ENCODE results near the gene ADAMTSL1.

Gene ADAMTSL1

DNA sequence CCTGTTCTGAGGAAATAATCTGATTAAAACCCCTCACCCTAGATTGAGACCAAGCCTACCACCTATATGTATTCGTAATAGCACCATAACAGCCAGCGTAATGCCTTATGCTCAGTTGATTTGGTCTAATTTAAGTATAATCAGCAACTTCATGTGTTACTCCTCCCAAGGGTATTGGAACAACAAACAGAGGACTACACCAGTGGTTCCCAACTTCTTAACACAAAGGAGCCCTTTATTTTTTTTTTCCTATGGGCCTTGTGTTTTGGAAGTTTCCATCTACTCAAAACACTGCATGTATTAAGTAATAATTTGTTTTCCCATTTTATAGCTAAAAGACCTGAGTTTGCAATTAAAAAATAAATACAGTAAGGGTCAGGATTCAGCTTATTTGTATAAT lies 140.7 kb downstream of the ADAMTSL1 start:
- DNase-seq: no peak

DNA sequence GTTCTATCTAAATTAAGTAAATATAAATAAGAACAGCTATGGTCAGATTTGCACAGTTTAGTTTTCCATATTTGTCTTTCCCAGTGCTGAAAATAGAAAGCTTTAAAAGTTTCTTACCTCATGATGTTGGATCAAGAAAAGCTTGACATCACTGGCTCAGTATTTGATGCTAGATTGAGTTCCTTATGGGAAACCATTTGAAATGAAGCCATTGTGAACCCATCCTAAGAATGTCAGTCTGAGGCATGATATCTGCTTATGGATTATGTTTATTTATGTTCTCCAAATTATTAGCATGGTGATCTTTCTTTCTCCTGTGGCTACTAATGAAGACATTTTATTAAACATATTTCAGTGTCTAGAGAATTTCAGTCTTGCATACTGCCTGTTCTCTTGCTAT lies 143.0 kb downstream of the ADAMTSL1 start:
- DNase-seq: no peak

DNA sequence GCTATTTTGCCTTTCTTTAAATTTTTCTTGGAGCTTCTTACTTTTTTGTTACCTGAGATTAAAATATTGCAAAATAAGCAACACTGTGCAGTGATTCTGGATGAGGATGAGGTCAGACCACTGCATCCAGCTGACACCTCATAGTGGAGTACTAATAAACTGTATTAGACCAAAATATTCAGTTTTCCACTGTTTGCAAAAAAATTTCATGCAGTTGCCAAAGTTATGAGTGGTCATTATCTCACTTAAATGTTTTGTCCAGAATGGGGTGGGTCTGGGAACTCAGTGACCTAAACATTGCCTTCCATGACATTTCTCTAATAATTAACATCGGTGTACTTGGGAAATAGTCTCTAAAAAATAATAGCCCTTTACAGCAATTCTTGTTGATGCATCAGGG lies 143.8 kb downstream of the ADAMTSL1 start:
- DNase-seq: no peak

DNA sequence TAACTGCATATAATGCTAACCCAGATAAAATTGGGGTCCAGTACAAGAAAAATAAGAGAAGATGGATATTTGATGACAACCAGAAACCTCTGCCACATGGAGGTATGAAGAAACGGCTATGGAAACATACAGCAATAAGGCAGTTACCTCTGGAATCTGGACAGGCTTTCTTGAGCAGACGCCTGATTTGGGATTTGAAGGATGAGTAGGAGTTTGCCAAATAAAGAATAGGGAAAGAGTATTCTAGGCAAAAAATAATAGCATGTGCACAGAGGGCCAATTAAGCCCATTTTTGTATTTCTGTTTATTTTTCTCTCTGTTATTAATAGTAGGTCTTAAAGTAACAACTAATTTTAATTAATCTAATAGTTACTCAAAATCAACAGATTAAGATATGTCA lies 144.9 kb downstream of the ADAMTSL1 start:
- no peak for DNase-seq

DNA sequence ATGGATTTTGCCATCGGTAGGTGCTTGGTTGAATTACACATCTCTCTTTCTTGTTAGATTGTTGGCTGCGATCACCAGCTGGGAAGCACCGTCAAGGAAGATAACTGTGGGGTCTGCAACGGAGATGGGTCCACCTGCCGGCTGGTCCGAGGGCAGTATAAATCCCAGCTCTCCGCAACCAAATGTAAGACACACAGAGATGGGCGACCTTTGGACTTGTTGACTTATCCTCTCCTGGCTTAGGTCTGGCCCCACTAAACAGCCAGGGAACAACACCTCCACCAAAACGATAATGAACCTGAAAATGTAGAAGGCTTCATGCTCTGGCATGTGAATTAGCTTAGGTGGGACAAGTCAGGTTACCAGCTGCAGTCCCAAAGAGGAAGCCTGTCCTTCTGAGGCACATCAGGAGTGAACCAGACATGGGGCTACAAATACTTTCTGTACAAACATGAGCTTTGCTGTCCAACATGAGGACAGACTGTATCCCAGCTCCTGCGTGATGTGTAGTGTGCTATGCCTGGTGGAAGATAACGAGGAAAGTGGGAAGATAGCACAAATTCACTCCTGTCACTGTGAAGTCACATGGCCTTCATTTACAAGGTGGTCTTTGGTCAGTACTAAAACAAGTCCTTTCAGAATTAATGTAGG lies 148.4 kb downstream of the ADAMTSL1 start:
- no peak for DNase-seq

DNA sequence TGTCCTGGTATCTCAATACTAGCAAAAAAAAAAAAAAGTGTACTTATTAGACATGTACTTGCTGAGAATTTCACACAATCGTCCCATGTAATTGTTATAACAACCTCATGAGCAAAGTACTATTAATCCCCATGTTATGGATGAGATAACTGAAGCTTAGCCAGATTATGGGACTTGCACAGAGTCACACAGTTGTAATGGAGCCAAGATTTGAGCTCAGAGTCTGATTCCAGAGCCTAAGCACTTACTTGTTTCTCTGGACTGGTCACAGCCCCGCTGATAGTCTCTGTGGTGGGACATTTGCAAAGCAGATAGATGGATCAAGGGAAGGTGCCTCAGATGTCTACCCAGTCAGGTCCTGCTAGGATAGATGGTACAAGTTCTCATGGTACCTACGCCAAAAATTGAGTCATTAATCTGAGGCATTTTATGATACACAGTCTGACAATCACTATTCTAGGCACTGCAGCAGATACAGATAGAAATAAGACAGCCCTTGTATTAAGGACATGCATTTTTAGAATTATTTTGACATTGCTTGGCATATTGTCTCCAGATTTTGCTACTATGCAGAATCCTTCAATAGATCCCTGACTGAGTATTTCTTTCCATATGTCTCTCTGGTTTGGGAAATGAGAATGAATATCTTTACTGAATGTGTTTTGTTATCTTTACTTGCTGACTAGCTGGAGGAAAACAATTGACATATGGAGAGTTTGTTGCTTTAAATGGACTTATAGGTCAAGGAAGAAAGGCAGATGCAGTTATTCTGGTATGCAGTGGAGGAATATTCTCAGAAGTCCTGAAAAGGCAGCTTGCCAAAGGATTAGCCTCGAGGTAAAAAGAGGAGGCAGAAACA lies 149.5 kb downstream of the ADAMTSL1 start:
- no peak for DNase-seq

DNA sequence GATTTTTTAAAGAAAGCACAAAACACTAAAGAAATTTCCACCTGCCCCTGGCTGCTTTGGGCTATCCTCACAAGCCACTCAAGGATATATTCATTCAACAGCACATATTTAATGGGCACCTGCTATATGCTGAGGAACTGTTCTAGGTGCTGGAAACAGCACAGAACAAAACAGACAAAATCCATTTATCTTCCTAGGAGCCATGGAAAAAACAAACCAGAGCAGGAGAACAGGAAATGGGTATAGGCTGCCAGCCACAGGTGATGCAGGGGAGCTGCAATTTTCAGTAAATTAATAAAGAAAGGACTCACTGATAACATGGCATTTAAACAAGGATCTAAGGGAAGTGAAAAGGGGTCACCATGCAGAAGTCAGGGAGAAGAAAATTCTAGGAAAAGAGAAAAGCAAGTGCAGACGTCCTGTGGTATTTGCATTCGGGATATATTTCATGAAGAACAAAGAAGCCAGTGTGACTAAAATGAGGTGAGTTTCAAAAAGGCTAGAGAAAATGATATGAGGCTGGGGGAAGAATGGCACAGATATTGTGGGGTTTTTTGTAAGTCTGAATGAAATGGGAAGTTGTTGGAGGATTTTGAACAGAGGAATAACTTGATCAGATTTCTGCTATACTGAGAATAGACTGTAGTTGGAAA lies 152.2 kb downstream of the ADAMTSL1 start:
- no peak for DNase-seq

DNA sequence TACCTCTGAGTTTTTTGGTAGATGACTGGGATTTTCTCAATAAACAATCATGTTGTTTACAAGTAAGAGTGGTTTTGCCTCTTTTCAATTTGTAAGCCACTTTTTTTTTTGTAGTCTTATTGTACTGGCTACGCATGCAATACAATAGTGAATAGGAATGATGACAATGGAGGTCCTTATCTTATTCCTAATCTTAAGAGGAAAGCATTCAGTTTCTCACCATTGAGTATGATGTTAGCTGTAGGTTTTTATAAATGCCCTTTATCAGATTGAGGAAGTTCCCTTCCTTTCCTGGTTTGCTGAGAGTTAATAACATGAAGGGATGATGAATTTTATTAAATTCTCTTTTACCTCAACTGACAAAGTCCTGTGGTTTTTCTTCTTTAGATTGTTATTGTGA lies 155.2 kb downstream of the ADAMTSL1 start:
- no peak for DNase-seq

DNA sequence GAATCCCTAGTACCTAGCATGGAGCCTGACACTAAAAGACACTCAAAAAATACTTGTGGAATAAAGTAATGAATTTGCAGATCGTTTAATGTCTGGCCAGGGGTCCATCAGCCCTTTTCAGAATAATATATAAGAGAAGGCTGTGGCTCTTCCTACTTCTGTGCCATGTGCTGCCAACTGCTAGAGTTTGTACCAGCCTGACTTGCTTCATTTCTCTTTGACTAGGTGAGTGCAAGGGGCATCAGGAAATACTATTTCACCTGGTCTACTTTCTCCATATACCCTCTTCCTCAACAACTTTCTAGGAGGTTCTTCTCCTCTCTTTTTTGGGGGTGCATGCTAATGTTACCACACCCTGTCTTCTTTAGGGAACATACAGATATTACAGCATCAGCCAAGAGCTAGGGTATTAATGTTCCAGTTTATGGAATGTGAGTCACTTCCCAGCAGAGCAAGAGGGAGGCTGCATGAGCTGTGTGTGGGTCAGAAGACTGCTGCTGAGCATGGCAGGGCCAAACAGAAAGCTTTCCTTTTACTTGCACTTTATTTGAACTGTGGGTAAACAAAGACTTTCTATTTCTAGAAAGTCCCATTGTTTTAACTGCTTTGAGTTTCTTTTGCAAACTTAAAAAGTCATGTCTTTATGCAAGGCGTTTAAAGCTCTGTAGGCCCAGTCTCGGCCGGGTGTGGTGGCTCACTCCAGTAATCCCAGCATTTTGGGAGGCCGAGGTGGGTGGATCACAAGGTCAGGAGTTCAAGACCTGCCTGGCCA lies 158.9 kb downstream of the ADAMTSL1 start:
- DNase-seq: no peak

DNA sequence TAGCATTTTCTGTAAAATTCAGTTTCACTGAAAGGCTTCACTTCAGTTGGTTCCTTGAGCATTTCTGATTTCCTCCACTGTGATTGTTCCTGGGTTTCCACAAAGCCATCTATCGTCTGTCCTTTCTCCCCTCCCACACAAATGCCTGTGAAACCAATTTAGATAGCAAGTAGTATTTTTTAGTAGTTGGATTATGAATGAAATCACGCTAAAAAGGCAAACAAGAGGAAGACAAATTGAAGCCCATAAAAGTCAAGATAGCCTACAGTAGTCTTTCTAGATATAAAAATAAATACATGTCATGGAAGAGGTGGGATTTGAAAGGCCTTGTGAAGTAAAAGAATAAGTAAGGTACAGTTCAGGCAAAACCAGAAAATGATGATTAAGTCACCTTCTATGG lies 162.8 kb downstream of the ADAMTSL1 start:
- DNase-seq: no peak

DNA sequence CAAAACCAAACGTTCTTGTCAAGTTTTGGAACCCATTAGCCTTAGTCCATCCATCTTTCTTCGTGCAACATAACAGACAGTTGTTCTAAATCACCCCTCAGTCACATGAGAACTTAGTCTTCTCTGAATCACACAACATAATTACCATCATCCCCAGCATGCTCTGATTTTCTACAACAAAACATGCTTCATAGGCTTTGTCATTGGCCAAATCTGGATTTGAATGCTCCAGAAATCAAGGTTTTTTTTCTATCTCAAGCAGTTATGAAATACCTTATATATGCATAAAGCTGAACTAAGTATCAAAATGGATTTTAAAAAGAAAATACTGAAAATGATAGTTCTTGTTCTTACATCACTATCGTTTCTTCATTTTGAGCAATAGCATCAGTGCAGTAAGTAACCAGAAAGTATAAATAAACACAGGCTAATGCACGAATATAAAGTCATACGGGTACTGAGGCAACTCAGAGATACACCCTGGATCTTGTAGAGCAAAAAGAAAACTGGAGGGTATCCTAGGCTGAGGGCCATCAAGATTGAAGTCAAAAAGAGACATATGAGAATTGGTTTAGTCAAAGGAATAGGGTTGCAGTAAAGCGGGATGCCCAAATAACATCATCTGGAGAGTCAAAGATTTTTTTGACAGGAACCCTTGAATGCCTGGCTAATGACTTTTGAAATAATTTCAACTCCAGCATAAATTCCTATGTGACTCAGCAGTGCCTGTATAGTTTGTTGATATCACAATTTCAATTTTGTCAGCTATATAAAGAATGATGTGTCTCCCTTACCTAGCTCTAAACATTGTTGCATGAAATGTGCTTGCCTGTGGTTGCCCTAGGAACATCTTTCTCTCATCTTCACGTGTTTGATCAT lies 164.7 kb downstream of the ADAMTSL1 start:
- DNase-seq: no peak

DNA sequence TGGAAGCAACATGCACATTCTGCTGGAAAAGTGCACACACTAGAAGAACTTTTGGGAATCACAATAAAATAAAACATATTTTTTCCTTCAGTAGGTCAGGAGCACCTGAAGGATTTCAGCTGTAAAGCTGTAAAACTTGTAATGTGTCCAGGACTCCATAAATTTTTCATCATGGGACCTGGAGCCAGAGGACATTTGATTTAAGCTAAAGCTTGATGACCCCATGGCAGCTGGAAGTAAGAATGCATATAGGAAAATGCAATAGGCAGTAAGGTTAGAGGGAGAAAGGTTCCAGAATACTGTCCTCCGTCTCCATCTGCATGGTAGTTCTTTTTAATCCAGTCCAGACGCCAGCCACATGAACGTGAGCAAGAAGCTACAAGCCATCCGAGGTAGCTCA lies 166.0 kb downstream of the ADAMTSL1 start:
- DNase-seq: no peak

DNA sequence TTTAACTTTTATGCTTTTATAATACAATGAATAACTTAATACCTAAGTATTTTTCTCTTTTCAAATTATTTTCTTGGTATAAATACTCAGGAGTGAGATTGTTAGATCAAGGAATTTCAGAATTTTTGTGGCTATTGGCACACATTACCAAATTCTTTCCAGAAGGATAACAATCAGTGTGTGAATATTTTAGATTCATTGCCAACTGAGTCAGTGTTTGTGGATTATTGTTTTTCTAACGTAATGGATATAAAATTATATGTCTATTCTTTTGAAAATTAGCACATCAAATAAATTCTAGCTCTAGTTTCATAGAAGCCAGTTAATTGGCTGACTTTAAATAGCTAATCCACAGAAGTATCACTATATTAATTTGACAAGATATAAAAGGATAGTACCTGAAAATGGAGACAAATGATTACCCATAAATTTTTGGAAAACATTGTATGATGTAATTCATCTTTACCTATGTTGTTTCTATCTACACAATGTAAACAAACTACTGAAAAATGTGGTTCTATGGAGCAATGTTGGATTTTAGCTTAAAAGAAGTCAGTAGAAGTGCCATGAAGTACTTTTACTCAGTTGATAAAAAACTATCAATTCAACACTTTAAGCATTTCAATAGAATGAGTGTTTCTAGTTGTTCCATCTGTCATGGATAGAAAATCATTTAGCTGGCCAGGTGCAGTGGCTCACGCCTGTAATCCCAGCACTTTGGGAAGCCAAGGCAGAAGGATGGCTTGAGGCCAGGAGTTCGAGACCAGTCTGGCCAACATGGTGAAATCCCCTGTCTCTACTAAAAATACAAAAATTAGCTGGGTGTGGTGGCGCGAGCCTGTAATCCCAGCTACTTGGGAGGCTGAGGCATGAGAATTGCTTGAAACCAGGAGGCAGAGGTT lies 185.1 kb downstream of the ADAMTSL1 start:
- DNase-seq: no peak

DNA sequence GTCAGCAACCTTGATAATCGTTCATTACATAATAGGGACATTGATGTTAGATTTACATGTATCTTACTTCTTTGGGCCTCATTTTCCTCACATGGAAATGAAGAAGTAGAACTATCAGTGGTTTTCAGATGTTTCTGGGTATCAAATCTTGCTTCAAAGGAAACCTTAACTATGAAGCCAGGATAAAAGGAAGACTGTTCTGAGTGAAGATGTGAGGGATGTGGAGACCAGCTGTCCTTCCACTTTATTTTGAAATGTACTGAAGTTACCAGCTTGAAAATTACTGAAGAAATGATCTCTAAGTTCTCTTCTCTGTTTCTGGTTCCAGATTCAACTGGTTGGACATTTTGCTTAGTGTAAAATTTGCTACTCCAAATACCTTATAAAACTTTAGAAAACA lies 186.0 kb downstream of the ADAMTSL1 start:
- no peak for DNase-seq

DNA sequence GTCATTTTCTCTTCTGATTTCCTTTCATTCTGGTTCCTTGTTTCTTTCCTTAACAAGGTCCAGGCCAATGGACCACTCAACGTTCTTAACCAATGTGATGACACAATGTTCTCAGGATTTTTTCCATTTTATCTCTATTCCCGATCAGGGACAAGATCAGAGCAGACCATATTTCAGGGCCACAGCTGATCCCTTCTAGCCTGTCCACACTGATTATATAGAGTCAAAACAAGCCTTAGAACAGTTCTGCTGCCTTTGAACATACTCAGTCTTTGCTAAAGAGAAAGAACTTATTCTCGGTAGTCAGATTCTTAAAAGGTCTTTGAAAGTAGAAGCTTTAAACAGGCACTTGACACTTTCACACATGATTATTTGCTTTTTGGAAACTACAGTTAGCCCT lies 188.4 kb downstream of the ADAMTSL1 start:
- DNase-seq: no peak

DNA sequence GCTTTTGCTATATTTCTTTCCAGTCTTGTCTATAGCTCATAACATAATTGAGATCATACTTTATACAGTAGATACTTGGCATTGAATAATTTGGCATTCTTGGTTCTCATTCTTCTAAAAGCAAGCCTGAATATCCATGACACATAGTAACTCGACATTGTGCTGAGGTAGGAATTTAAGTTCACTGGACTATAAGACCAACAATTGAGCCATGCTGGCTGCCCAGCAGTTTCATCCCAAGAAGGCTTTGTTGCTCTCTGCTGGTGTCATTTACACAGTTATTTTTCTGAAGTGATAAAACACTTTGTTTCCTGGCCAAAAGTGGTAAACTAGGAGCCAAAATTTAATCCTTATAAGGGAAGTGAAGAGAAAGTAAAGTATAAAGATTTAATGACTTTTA lies 192.0 kb downstream of the ADAMTSL1 start:
- DNase-seq: no peak

DNA sequence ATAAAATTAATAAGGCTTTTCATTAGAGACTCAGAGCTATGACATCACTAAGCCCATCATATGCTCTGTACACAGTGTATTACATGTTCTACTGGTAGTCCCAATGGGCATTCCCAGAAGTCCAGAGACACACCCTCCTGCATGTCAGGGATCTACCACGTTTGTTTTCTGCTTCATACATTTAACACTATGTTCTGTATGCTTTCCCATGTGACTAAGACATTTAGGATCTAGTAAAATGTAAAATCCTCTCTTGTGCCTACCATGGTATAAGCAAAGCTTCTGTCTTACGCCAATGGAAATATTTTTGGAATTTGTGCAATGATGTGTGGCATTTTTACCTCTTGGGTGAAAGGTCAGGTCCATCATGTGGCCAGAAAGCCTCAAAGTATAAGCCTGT lies 192.4 kb downstream of the ADAMTSL1 start:
- no peak for DNase-seq

DNA sequence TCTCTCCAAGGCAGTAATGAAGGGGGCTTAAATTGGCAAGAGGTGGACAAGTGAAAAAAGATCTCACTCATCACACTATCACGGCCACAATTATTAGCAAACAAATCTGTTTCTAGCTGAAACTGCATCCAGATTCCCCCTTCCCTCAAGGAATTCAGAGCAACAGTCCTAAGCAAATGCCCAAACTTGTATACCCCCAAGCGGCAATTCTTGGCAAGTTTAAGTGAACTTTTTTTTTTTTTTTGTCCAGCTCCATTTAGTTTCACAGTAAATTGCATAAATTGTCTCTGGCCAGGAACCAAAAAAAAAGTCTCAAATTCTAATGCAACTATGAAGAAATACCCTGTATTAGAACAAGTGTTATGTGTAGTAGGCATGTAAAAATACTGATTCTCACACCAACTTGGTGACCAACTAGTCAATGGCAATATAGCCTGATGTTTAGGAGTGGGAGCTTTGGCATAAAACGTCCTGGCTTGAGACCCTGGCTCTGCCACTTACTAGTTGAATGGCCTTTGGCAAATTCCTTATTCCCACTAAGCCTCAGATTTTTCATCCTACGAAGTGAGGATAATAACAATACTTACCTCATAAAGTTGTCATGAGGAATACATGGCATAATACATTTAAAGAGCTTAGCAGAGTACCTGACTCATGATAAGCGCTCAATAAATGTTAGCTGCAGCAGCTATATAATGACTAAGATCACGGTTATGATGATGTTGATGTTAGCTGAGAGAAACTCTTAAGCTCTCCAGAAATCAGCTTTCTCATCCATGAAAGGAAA lies 193.2 kb downstream of the ADAMTSL1 start:
- no peak for DNase-seq

DNA sequence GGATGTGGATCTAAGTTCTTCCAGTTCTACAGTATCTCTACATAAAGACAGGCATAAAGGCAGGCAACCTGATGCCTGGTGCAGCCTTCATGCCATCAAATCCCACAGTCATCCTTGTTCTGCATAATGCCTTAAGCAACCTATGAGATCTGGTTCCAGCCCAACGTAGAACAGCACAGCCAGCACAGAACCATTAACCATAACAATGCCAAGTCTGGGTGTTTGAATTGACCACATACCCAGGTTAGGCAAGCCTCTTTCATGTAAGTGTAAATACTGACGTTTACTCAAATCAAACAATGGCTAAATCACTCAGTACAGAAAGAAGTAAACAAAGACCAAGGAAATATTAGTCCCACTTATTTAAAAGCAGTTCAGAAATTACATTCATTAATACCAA lies 195.0 kb downstream of the ADAMTSL1 start:
- DNase-seq: no peak

DNA sequence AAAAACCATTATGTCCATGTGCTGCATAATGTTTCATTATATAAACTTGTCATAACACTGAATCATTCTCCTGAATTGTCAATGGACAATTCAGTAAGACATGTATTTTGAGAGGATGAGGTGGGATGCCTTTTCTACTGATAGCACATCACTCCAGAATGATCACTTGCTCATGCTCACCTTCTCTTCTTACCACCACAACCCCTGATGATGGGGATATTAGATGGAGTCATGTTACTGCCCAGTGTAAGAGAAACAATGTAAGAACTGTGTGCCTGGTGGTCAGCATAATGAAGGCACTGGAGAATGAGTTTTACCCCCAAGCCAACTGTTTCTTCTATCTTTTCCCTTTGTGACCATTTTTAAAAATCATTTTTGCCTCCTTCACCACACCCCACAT lies 198.8 kb downstream of the ADAMTSL1 start:
- DNase-seq: no peak
